Liver (tissue), 2 donors: Measurements from ENCODE around the gene MRPS12.
"Not testable (repeated sequence)": the region's sequence is repeated elsewhere in the genome, so short reads cannot be mapped to it uniquely, and the experiment has no call there.

ENCODE experiments used
- GABPA ChIP-seq, 2 donors: IDR thresholded peaks in 1 of 2; conservative IDR thresholded peaks in 1 of 2; 2 replicates each; pipeline ENCODE4 v1.6.1; 2016; ENCODE audit warnings: antibody characterized with exemption in 2 of 2, mild to moderate bottlenecking in 1 of 2, moderate library complexity in 1 of 2
- SP1 ChIP-seq: IDR thresholded peaks from 2 replicates; pipeline ENCODE4 v1.6.1; 2018; ENCODE audit warnings: antibody characterized with exemption, mild to moderate bottlenecking
- donor health status: healthy.

- TF ChIP-seq GABPA (IDR thresholded peaks at IDR 0.05 in 1 of 2, conservative IDR thresholded peaks at IDR 0.05 in 1 of 2); SP1: not testable (repeated sequence)
Measured at GRCh38 chr19:38884691-38885090, 46.1 kb upstream of the MRPS12 start.
